Breast epithelium (tissue), 3 donors: Measurements from ENCODE around the gene CMTM5.

Source experiments
- POLR2A ChIP-seq: fragments of 450-650 bp; IDR thresholded peaks from one replicate; pipeline ENCODE4 v1.6.1; 2016; ENCODE audit warnings: antibody characterized with exemption, mild to moderate bottlenecking, moderate library complexity
- TF ChIP-seq, protein P1 (sequence below), 3 donors: fragments of 450-650 bp; IDR thresholded peaks; one replicate each; pipeline ENCODE4 v1.5.1; 2016 to 2017; ENCODE audit warnings: antibody characterized with exemption in 3 of 3, mild to moderate bottlenecking in 3 of 3, moderate library complexity in 3 of 3

- TF ChIP-seq, protein P1, sequence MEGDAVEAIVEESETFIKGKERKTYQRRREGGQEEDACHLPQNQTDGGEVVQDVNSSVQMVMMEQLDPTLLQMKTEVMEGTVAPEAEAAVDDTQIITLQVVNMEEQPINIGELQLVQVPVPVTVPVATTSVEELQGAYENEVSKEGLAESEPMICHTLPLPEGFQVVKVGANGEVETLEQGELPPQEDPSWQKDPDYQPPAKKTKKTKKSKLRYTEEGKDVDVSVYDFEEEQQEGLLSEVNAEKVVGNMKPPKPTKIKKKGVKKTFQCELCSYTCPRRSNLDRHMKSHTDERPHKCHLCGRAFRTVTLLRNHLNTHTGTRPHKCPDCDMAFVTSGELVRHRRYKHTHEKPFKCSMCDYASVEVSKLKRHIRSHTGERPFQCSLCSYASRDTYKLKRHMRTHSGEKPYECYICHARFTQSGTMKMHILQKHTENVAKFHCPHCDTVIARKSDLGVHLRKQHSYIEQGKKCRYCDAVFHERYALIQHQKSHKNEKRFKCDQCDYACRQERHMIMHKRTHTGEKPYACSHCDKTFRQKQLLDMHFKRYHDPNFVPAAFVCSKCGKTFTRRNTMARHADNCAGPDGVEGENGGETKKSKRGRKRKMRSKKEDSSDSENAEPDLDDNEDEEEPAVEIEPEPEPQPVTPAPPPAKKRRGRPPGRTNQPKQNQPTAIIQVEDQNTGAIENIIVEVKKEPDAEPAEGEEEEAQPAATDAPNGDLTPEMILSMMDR (IDR thresholded peaks at IDR 0.05), result no peak
- no peak for TF ChIP-seq POLR2A
These were observed 29.2 kb upstream of the CMTM5 start for GRCh38 chr14:23347406-23348296.
